ENCODE data around the gene CRB1. TPM values are rescaled to one million over a fixed set of nuclear protein-coding genes. Genes with fewer than 3 reads are reported as not detected.

Gene CRB1
- total RNA-seq, 1 donor from 2014 or later: 0.05 TPM

- no peak for DNase-seq
- Histone ChIP-seq H3K27ac (replicated peaks) (no peak overlapping the region), H3K9me3 (replicated peaks) (no peaks in the 10 kb centered on the region), H3K36me3 (no peaks in the 10 kb centered on the region), H3K27me3 (ENCODE audit: low read depth) (no peaks in the 10 kb centered on the region), H3K4me1 (no peaks in the 10 kb centered on the region), H3K4me3 (no peak overlapping the region)
- TF ChIP-seq, protein P1, sequence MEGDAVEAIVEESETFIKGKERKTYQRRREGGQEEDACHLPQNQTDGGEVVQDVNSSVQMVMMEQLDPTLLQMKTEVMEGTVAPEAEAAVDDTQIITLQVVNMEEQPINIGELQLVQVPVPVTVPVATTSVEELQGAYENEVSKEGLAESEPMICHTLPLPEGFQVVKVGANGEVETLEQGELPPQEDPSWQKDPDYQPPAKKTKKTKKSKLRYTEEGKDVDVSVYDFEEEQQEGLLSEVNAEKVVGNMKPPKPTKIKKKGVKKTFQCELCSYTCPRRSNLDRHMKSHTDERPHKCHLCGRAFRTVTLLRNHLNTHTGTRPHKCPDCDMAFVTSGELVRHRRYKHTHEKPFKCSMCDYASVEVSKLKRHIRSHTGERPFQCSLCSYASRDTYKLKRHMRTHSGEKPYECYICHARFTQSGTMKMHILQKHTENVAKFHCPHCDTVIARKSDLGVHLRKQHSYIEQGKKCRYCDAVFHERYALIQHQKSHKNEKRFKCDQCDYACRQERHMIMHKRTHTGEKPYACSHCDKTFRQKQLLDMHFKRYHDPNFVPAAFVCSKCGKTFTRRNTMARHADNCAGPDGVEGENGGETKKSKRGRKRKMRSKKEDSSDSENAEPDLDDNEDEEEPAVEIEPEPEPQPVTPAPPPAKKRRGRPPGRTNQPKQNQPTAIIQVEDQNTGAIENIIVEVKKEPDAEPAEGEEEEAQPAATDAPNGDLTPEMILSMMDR (IDR thresholded peaks at IDR 0.05; ENCODE audit: borderline replicate concordance): no peak
- intact Hi-C loops (cut with micrococcal nuclease): no loop called here
Measured at GRCh38 chr1:197313713-197314112, 45.7 kb downstream of the CRB1 start.

DNA sequence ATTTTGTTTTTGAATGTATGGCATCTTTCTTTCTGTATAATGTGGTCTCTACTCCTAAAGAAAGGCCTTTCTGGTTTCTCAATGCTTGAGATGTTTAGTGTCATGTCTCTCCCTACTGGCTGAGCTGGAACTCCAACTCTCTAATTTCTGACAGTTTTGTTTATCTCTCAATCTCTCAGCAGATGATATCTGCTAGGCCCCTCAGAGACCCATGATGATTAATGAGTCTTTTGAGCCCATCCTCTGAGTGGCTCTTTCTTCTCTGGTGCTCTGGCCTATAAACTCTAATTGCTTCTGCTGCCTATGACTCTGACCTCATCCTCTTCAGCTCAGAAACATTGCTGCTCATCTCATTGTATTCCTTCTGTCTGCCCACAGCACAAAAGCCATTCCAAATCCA is 46.6 kb downstream of the CRB1 start:
- Histone ChIP-seq H3K4me1 (no peaks in the 10 kb centered on the region), H3K36me3 (no peaks in the 10 kb centered on the region), H3K4me3 (no peak overlapping the region), H3K27ac (replicated peaks) (no peak overlapping the region), H3K27me3 (ENCODE audit: low read depth) (no peaks in the 10 kb centered on the region), H3K9me3 (replicated peaks) (no peaks in the 10 kb centered on the region)
- no peak for DNase-seq
- intact Hi-C loops (cut with micrococcal nuclease): no loop called here
- TF ChIP-seq, protein P1 (IDR thresholded peaks at IDR 0.05; ENCODE audit: borderline replicate concordance): no peak

DNA sequence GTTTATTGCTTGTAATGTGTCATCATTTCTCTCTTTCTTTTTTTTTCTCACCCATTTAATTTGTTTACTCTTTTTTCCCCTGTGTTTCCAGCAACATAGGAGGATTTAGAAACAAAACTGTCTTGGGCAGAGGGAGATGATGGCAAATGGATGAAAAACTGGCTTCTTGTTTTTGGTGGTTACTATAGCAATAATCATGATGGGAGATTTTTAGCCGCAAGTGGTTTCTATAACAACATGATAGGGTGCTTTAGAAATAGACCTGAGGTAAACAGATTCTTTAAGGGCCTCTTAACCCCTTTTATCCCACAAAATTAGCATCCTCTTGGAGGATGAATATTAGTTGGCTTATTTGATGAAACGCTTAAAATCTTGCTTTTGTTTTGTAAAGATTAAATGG is 51.6 kb downstream of the CRB1 start:
- Histone ChIP-seq H3K27me3 (ENCODE audit: low read depth) (no peaks in the 10 kb centered on the region), H3K27ac (replicated peaks) (no peak overlapping the region), H3K9me3 (replicated peaks) (no peaks in the 10 kb centered on the region), H3K4me1 (peaks cover 12% of the 10 kb centered on the region), H3K36me3 (no peaks in the 10 kb centered on the region), H3K4me3 (no peak overlapping the region)
- no peak for DNase-seq
- intact Hi-C loops (cut with micrococcal nuclease): no loop called here
- TF ChIP-seq, protein P1 (IDR thresholded peaks at IDR 0.05; ENCODE audit: borderline replicate concordance): no peak

GRCh38 chr1:197320991-197321531 is 53.0 kb downstream of the CRB1 start:
- no peak for DNase-seq

GRCh38 chr1:197321811-197322210 is 53.8 kb downstream of the CRB1 start:
- Histone ChIP-seq H3K4me1 (peaks cover 12% of the 10 kb centered on the region), H3K27ac (replicated peaks) (no peak overlapping the region), H3K27me3 (ENCODE audit: low read depth) (no peaks in the 10 kb centered on the region), H3K4me3 (no peak overlapping the region), H3K9me3 (replicated peaks) (no peaks in the 10 kb centered on the region), H3K36me3 (no peaks in the 10 kb centered on the region)
- TF ChIP-seq, protein P1 (IDR thresholded peaks at IDR 0.05; ENCODE audit: borderline replicate concordance): no peak
- intact Hi-C loops (cut with micrococcal nuclease): no loop called here
- DNase-seq: no peak

More at GRCh38 chr1:197320991-197321531, 53.0 kb downstream of the CRB1 start:
- TF ChIP-seq, protein P1 (IDR thresholded peaks at IDR 0.05; ENCODE audit: borderline replicate concordance): no peak
- Histone ChIP-seq H3K4me3 (no peak overlapping the region), H3K36me3 (no peaks in the 10 kb centered on the region), H3K9me3 (replicated peaks) (no peaks in the 10 kb centered on the region), H3K4me1 (peaks cover 12% of the 10 kb centered on the region), H3K27me3 (ENCODE audit: low read depth) (no peaks in the 10 kb centered on the region), H3K27ac (replicated peaks) (no peak overlapping the region)
- intact Hi-C loops (cut with micrococcal nuclease): no loop called here

Data from left ventricle myocardium inferior (tissue), 1 donor.